ENCODE results near the gene MCRIP2. TPM values are rescaled to one million over a fixed set of nuclear protein-coding genes. Genes with fewer than 3 reads are reported as not detected.

Gene MCRIP2
- total RNA-seq, 2 donors from 2014 or later = 15.7 to 17.1 TPM

DNA sequence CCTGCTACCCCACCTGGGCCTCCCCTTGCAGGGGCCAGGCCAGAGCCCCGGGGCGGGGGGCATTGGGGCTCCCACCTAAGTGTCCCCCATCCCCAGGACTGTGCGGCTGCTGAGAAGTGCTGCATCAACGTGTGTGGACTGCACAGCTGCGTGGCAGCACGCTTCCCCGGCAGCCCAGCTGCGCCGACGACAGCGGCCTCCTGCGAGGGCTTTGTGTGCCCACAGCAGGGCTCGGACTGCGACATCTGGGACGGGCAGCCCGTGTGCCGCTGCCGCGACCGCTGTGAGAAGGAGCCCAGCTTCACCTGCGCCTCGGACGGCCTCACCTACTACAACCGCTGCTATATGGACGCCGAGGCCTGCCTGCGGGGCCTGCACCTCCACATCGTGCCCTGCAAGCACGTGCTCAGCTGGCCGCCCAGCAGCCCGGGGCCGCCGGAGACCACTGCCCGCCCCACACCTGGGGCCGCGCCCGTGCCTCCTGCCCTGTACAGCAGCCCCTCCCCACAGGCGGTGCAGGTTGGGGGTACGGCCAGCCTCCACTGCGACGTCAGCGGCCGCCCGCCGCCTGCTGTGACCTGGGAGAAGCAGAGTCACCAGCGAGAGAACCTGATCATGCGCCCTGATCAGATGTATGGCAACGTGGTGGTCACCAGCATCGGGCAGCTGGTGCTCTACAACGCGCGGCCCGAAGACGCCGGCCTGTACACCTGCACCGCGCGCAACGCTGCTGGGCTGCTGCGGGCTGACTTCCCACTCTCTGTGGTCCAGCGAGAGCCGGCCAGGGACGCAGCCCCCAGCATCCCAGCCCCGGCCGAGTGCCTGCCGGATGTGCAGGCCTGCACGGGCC is 8.9 kb upstream of the MCRIP2 start:
- H3K27ac Mint-ChIP-seq = no peak overlapping the region
- DNase-seq (no peak), ATAC-seq (no peak)
- no peak overlapping the region for H3K4me3 Mint-ChIP-seq
- peaks cover 9% of the 10 kb centered on the region for H3K4me1 Mint-ChIP-seq
- H3K36me3 Mint-ChIP-seq (ENCODE audit: low read depth) = peaks cover 2% of the 10 kb centered on the region
- H3K9me3 ChIP-seq (ENCODE audit: control insufficient read depth, low read length, poor library complexity, severe bottlenecking) = no peaks in the 10 kb centered on the region
- H3K27me3 Mint-ChIP-seq = peaks cover 7% of the 10 kb centered on the region

DNA sequence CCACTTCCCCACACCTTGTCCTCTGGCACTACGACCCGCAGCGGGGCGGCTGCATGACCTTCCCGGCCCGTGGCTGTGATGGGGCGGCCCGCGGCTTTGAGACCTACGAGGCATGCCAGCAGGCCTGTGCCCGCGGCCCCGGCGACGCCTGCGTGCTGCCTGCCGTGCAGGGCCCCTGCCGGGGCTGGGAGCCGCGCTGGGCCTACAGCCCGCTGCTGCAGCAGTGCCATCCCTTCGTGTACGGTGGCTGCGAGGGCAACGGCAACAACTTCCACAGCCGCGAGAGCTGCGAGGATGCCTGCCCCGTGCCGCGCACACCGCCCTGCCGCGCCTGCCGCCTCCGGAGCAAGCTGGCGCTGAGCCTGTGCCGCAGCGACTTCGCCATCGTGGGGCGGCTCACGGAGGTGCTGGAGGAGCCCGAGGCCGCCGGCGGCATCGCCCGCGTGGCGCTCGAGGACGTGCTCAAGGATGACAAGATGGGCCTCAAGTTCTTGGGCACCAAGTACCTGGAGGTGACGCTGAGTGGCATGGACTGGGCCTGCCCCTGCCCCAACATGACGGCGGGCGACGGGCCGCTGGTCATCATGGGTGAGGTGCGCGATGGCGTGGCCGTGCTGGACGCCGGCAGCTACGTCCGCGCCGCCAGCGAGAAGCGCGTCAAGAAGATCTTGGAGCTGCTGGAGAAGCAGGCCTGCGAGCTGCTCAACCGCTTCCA is 8.1 kb upstream of the MCRIP2 start:
- H3K4me1 Mint-ChIP-seq = peaks cover 9% of the 10 kb centered on the region
- no peak for ATAC-seq
- no peak for DNase-seq
- peaks cover 7% of the 10 kb centered on the region for H3K27me3 Mint-ChIP-seq
- peaks cover 2% of the 10 kb centered on the region for H3K36me3 Mint-ChIP-seq (ENCODE audit: low read depth)
- no peaks in the 10 kb centered on the region for H3K9me3 ChIP-seq (ENCODE audit: control insufficient read depth, low read length, poor library complexity, severe bottlenecking)
- H3K4me3 Mint-ChIP-seq = no peak overlapping the region
- H3K27ac Mint-ChIP-seq = no peak overlapping the region

DNA sequence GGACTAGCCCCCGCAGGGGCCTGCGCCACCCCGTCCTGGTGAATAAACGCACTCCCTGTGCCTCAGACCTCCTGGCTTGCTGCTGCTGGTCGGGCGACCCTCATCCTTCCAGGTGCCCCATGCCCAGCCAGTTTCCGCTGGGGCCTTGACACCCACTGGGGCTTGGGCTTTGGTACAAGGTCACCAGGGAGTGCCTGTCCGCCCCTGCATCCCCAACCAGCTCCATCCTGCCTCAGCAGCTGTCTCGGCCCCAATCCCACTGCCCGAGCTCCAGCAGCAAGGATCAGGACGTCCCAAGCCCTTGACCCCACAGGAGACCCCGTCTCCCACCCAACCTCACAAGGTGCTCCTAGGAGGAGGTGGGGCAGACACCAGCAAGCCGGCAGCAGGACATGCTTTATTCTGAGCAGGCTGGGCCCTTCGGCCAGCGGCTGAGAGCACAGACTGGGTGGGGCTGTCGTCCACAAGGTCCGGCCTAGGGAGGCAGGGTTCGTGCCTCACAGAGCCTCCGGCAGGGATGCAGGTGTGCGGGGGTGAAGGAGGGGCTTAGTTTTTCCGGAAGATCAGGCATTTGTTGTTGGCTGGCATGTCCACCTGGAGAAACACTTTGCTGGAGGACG is 7.5 kb upstream of the MCRIP2 start:
- H3K4me1 Mint-ChIP-seq = peaks cover 9% of the 10 kb centered on the region
- no peak for ATAC-seq
- H3K27me3 Mint-ChIP-seq = peaks cover 7% of the 10 kb centered on the region
- peaks cover 2% of the 10 kb centered on the region for H3K36me3 Mint-ChIP-seq (ENCODE audit: low read depth)
- H3K27ac Mint-ChIP-seq = no peak overlapping the region
- peak overlapping the region; percentile 79 for H3K4me3 Mint-ChIP-seq
- DNase-seq = no peak
- no peaks in the 10 kb centered on the region for H3K9me3 ChIP-seq (ENCODE audit: control insufficient read depth, low read length, poor library complexity, severe bottlenecking)

DNA sequence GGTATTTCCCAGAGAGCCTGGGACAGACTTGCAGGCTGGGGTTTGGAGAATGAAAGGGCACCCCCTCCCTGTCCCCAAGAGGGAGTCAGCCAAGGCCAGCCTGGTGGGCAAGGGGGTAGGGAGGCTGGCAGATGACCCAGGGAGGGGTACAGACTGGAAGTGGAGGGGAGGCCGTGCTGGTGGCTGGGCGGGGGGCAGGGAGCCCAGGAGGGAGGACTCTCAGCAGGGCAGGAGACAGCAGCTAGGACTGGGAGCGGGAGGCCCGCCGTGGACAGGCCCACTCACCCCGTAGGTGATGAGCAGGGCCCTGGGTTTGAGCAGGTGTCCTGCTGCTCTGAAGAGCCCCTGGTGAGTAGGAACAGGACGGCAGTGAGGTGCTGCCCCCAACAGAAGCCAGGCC is 6.6 kb upstream of the MCRIP2 start:
- DNase-seq (no peak), ATAC-seq (no peak)
- Mint-ChIP-seq H3K27me3 (peaks cover 7% of the 10 kb centered on the region), H3K36me3 (ENCODE audit: low read depth) (peaks cover 2% of the 10 kb centered on the region), H3K4me1 (peaks cover 9% of the 10 kb centered on the region), H3K4me3 (peak overlapping the region; percentile 79), H3K27ac (no peak overlapping the region)
- no peaks in the 10 kb centered on the region for H3K9me3 ChIP-seq (ENCODE audit: control insufficient read depth, low read length, poor library complexity, severe bottlenecking)

DNA sequence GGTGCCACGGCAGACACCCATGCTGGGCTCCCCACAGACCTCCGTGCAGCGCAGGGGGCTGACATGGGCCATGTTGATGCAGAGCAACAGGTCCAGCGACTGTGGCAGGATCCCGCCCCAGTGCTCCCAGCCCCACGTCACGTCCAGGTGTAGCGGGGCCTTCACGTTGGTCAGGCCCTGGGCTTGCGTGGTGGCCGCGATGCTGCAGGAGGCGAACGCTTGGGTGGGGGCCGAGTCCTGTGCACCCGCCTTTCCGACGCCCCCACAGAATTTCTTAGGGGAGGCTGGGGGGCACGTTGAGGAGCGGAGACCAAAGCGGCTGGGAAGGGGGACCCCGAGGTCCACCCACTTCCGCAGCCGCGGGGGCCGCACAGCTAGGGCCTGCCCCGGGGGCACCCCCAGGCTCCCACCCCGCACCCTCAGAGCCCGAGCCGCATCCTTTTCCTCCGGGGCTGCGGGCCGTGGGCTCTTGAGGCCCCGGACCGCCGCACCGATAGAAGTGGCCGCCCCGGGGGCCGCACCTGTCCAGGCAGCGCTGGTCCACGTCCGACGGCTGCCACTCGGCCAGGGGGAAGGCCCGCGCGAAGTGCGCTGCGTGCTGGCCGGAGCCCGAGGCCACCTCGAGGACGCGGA is 5.9 kb upstream of the MCRIP2 start:
- H3K27ac Mint-ChIP-seq = peak overlapping the region; percentile 100
- H3K4me3 Mint-ChIP-seq = peak overlapping the region; percentile 79

DNA sequence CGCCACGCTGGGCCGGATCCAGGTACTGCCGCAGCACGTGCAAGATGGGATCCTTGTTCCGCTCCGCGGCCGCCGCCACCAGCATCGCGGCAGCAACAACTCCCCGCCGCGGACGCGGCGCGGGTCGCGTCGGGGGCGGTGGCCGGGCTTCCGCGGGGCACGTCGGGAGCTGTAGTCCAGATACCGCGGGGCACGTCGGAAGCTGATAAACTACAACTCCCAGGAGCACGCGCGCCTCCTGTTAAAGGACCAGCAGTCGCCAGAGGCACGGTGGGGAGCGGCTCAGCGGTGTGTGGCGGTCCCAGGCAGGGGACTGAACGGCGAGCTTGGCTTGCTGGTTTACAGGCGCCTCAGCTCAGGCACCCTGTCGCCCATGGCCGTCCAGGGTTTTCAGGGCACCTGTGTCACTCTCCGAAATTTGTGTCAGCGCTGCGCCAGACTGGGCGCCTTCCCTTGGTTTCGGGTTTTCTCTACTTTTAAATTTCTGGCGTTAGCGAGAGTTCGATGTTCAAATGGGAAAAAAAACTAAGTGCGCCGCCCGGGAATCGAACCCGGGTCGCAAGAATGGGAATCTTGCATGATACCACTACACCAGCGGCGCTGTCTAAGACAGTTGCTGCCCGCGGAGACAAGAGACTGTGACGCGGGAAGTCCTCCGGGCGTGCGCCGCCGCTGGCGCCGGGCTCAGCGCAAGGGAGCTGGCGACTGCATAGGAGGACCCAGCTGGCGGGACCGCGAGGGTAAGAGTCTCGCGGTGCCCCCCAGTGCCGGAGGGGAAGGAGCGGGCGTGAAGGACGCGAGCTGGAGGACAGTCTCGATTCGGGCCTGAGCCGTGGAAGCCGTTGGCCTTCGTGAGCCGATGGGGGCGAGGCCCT is 5.2 kb upstream of the MCRIP2 start, which contains the start of gene METTL26:
Gene METTL26, minus strand, starts transcription at position 100 of the 875 bp plus-strand sequence. Its CDS starts 15 bp downstream, at position 85.
- Mint-ChIP-seq H3K36me3 (ENCODE audit: low read depth) (peaks cover 2% of the 10 kb centered on the region), H3K27ac (peak within 1 kb of the TSS; percentile 100), H3K27me3 (peaks cover 7% of the 10 kb centered on the region), H3K4me3 (peak within 1 kb of the TSS; percentile 97), H3K4me1 (peaks cover 9% of the 10 kb centered on the region)
- peak; percentile 91 for ATAC-seq
- DNase-seq = peak; percentile 88 to 90 (median 89)
- no peaks in the 10 kb centered on the region for H3K9me3 ChIP-seq (ENCODE audit: control insufficient read depth, low read length, poor library complexity, severe bottlenecking)

More for the DNA sequence above, 5.9 kb upstream of the MCRIP2 start:
- H3K9me3 ChIP-seq (ENCODE audit: control insufficient read depth, low read length, poor library complexity, severe bottlenecking) = no peaks in the 10 kb centered on the region
- ATAC-seq (no peak), DNase-seq (no peak)
- peaks cover 7% of the 10 kb centered on the region for H3K27me3 Mint-ChIP-seq
- peaks cover 2% of the 10 kb centered on the region for H3K36me3 Mint-ChIP-seq (ENCODE audit: low read depth)
- H3K4me1 Mint-ChIP-seq = peaks cover 9% of the 10 kb centered on the region

DNA sequence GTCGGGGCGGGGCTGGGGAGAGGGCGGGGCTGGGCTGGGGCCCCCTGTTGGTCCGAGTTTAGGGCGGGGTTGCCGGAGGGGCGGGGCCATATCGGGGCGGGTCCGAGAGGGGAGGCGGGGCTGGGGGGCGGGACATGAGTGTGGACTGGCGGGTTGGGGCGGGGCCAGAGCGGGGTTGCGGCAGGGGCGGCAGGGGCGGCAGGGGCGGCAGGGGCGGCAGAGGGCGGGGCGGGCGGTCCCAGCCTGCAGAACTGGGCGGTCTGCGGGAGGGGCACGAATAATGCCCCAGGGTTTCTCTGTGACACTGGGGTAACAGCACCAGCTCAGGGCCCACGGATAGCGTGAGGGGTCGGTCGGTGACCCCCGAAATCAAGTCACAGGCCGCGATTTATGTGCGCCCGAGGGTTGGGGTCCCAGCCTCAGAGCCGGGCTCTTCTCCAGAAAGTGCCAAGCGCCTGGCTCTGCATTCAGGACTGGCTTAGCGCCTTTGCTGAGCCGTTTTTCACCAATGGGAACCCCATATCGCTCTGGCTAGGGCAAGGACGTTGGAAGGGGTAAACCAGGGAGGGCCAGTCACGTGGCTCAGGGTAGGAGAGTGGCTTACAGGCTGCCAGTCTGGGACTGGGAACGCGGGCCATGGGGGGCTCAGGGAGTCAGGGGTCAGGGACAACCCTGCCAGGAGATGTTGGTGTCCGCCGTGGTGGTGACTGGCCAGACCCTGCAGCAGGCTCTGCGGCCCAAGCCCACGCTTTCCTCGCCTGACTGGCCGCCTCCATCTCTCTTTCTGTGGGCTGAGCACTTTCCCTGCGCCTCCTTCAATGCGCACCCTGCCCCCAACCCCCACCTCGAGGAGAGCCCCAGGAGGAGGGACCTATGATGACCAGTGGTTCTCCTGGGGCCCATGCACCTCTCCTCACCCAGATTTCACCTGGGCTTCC is 4.3 kb upstream of the MCRIP2 start:
- ATAC-seq (peak; percentile 67), DNase-seq (peak; percentile 68 to 89 (median 86))
- peaks cover 2% of the 10 kb centered on the region for H3K36me3 Mint-ChIP-seq (ENCODE audit: low read depth)
- peaks cover 9% of the 10 kb centered on the region for H3K4me1 Mint-ChIP-seq
- H3K9me3 ChIP-seq (ENCODE audit: control insufficient read depth, low read length, poor library complexity, severe bottlenecking) = no peaks in the 10 kb centered on the region
- H3K27me3 Mint-ChIP-seq = peaks cover 7% of the 10 kb centered on the region
- peak overlapping the region; percentile 97 for H3K4me3 Mint-ChIP-seq
- peak overlapping the region; percentile 100 for H3K27ac Mint-ChIP-seq

DNA sequence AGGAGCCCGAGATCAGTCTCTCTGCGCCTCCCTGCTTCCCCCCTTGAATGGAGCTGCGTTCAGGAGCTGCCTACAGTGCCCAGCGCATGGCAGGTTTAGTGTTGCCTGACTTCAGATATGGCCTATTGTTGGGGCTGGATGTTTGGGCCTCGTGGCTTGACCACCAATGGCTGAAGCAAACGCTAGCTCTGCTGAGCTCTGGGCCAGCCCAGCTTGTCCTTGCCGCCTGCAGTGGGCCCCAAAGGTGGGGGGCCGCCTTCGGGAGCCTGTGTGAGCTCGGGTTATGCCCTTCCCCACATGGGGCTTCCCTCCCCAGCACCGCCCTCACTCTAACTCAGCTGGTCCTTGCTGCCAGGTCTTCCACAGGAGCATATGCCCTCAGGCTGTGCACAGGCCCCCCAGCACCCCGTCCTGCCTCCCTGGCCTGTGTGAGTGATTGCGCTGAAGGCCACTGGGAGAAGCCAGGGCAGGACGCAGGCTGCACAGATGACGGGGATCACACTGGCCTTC is 3.5 kb upstream of the MCRIP2 start:
- Mint-ChIP-seq H3K27me3 (peaks cover 7% of the 10 kb centered on the region), H3K4me3 (peak overlapping the region; percentile 97), H3K4me1 (peaks cover 9% of the 10 kb centered on the region), H3K27ac (no peak overlapping the region), H3K36me3 (ENCODE audit: low read depth) (peaks cover 2% of the 10 kb centered on the region)
- H3K9me3 ChIP-seq (ENCODE audit: control insufficient read depth, low read length, poor library complexity, severe bottlenecking) = no peaks in the 10 kb centered on the region
- no peak for DNase-seq
- no peak for ATAC-seq

DNA sequence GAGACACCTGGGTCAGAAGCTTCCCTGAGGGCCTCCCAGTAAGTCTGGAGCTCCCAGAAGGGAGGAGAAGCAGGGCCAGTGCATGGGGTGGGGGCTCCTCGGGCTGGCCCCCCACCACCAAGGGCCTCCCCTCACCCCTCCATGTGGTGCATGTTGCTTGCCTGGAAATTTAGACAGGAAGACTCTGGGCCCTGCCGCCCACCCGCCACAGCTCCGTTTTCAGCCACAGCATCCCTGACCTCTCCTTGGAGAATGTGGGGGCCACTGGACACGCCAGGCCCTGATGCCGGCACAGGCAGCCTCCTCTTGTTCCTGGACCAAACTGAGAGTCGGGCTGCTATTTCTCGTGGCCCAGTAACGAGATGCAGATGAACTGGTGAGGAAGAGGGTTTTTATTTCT is 2.8 kb upstream of the MCRIP2 start:
- Mint-ChIP-seq H3K4me3 (no peak overlapping the region), H3K27me3 (peaks cover 7% of the 10 kb centered on the region)

DNA sequence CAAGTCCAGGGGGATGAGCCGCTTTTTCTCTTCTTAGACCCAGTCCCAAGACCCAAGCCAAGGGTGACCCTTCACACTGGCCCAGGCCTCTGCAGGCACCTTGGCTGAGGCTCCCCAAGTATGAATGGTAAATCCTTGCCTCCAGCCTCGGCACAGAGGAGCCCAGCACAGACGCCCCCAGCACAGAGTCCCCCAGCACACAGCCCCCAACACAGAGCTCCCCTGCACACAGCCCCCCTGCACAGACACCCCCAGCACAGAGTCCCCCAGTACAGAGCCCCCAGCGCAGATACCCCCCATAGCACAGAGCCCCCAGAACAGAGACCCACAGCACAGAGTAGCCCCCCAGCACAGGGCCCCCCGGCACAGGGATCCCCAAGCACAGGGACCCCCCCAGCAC is 1.0 kb upstream of the MCRIP2 start:
- ATAC-seq (no peak), DNase-seq (no peak)
- H3K27ac Mint-ChIP-seq = no peak overlapping the region
- H3K4me1 Mint-ChIP-seq = peaks cover 16% of the 10 kb centered on the region
- H3K36me3 Mint-ChIP-seq (ENCODE audit: low read depth) = peaks cover 2% of the 10 kb centered on the region
- H3K4me3 Mint-ChIP-seq = peak overlapping the region; percentile 71
- no peaks in the 10 kb centered on the region for H3K9me3 ChIP-seq (ENCODE audit: control insufficient read depth, low read length, poor library complexity, severe bottlenecking)
- H3K27me3 Mint-ChIP-seq = peaks cover 7% of the 10 kb centered on the region

More for the DNA sequence above, 2.8 kb upstream of the MCRIP2 start:
- no peak for DNase-seq
- no peaks in the 10 kb centered on the region for H3K9me3 ChIP-seq (ENCODE audit: control insufficient read depth, low read length, poor library complexity, severe bottlenecking)
- Mint-ChIP-seq H3K27ac (no peak overlapping the region), H3K36me3 (ENCODE audit: low read depth) (peaks cover 2% of the 10 kb centered on the region), H3K4me1 (peaks cover 9% of the 10 kb centered on the region)
- ATAC-seq = no peak
